Measurements from ENCODE around the gene ZFYVE9.

- TF ChIP-seq POLR2A (IDR thresholded peaks at IDR 0.05): no peak
- no peak for TF ChIP-seq CTCF (IDR thresholded peaks at IDR 0.05)
- TF ChIP-seq EP300 (IDR thresholded peaks at IDR 0.05; ENCODE audit: low read depth): no peak
- TF ChIP-seq POLR2AphosphoS5 (IDR thresholded peaks at IDR 0.05): no peak
Observed at GRCh38 chr1:52346653-52347052, 204.8 kb downstream of the ZFYVE9 start.

Data from transverse colon (tissue), 4 donors.